Lower leg skin (tissue), 4 donors: Measurements from ENCODE around the gene MMEL1. TPM values are rescaled to one million over a fixed set of nuclear protein-coding genes. Genes with fewer than 3 reads are reported as not detected.

ENCODE experiments used
- DNase-seq, 2 donors: peaks; one replicate each; pipeline ENCODE4 v3.0.0-alpha.2; 2019; ENCODE audit warnings: low spot score in 2 of 2
- H3K4me3 ChIP-seq: fragments of 200-600 bp; sonication (generic); 2 replicates; pipeline ENCODE4 v1.5.1; 2017; ENCODE audit warnings: mild to moderate bottlenecking, low read depth; ENCODE audit not compliant: poor library complexity, severe bottlenecking
- POLR2A ChIP-seq, 2 donors: fragments of 450-650 bp; IDR thresholded peaks; one replicate each; pipeline ENCODE4 v1.6.1; 2016 to 2017; ENCODE audit warnings: antibody characterized with exemption in 2 of 2, mild to moderate bottlenecking in 1 of 2, moderate library complexity in 1 of 2
- WGBS, 2 donors: methylation state at CpG; one replicate each; pipeline ENCODE4 v1.1.5; 2018; 5-methylcytosine and 5-hydroxymethylcytosine counted together
- intact Hi-C: fragments of 100-400 bp; cut with DNase I; formaldehyde crosslinking; loops from one replicate; pipeline ENCODE4 v1.15.0; 2023; ENCODE audit warnings: low total_unique reads
- total RNA-seq, 4 donors: library from RNA; depleted of rRNA; stranded (reverse); fragments of >200 nt; gene quantifications; one replicate each; pipeline ENCODE4 v1.1.0, GENCODE V29; 2016
- TF ChIP-seq, protein P1 (sequence below), 3 donors: fragments of 450-650 bp; IDR thresholded peaks; one replicate each; pipeline ENCODE4 v1.5.1; 2016; ENCODE audit warnings: antibody characterized with exemption in 3 of 3, mild to moderate bottlenecking in 3 of 3, moderate library complexity in 2 of 3

Gene MMEL1
- total RNA-seq, 4 donors from 2014 or later, result 0.27 to 3.5 (median 1.6) TPM

GRCh38 chr1:2631136-2632050 is 1.4 kb downstream of the MMEL1 start:
- intact Hi-C loops, result no loop called here
- TF ChIP-seq, protein P1, sequence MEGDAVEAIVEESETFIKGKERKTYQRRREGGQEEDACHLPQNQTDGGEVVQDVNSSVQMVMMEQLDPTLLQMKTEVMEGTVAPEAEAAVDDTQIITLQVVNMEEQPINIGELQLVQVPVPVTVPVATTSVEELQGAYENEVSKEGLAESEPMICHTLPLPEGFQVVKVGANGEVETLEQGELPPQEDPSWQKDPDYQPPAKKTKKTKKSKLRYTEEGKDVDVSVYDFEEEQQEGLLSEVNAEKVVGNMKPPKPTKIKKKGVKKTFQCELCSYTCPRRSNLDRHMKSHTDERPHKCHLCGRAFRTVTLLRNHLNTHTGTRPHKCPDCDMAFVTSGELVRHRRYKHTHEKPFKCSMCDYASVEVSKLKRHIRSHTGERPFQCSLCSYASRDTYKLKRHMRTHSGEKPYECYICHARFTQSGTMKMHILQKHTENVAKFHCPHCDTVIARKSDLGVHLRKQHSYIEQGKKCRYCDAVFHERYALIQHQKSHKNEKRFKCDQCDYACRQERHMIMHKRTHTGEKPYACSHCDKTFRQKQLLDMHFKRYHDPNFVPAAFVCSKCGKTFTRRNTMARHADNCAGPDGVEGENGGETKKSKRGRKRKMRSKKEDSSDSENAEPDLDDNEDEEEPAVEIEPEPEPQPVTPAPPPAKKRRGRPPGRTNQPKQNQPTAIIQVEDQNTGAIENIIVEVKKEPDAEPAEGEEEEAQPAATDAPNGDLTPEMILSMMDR (IDR thresholded peaks at IDR 0.05), result no peak
- TF ChIP-seq POLR2A (IDR thresholded peaks at IDR 0.05), result no peak
- no peak for DNase-seq
- H3K4me3 ChIP-seq, result no peak overlapping the region
- WGBS, 2 donors, result 71 to 77% methylated on average over 24 of the region's 24 CpGs

DNA sequence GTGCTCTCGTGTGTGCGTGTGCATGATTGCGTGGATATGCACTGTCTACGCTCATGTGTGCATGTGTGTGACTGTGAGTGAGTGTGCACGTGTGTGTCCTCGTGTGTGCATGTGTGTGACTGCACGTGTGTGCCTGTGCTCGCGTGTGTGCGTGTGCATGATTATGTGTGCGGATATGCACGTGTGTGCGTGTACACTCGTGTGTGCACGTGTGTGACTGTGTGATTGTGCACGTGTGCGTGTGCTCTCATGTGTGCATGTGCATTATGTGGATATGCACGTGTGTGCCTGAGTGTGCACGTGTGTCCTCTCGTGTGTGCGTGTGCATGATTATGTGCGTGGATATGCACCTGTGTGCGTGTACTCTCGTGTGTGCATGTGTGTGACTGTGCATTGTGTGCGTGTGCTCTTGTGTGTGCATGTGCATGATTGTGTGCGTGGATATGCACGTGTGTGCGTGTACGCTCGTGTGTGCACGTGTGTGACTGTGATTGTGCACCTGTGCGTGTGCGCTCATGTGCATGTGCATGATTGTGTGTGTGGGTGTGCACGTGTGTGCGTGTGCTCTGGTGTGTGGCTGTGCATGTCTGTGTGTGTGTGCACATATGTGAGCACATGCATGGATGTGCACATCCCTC is 2.2 kb downstream of the MMEL1 start:
- no peak for TF ChIP-seq POLR2A (IDR thresholded peaks at IDR 0.05)
- TF ChIP-seq, protein P1 (IDR thresholded peaks at IDR 0.05), result no peak
- DNase-seq, result no peak
- WGBS, 2 donors, result 92% methylated on average over 34 to 35 of the region's 35 CpGs

DNA sequence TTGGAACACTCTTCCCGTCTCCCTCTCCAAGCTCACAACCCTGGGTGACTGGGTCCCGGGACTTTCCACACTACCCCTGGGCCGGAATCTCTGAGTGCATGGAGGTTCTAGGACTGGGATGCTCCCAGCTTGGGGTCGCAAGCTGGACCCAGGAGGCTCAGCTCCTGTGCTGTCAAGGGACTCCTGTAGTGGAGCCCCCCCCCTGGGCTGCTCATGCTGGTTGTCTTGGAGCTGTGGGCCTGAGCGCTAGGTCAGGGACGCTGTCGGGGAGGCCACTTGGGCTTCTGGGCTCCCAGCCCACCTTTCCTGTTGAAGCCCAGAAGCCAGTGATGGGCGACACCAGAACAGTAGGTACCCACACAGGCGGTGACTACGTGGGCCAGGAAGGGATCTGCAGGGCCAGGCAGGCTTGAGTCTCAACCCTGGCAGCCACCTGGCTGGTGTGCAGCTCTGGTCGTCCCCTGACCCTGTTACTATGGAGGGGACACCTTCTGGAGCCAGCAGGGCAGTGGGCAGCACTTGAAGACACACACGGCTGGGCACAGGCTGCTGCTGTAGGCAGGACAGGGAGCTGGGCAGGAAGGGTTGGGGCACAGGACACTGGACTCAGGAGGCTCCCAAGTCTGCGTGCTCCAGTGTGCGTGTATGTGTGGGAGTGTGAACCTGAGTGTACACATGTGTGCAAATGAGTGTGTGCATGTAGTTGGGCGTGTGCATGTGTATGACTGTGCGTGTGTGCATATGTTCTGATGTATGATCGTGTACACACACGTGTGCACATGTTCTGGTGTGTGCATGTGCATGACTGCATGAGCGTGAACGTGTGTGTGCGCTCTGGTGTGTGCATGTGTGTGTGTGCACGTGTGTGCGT is 3.0 kb downstream of the MMEL1 start:
- no peak for TF ChIP-seq POLR2A (IDR thresholded peaks at IDR 0.05)
- TF ChIP-seq, protein P1 (IDR thresholded peaks at IDR 0.05), result no peak
- no peak overlapping the region for H3K4me3 ChIP-seq
- WGBS, 2 donors, result 76 to 79% methylated on average over 23 of the region's 23 CpGs
- no peak for DNase-seq
- intact Hi-C loops, result no loop called here

More for the DNA sequence above, 2.2 kb downstream of the MMEL1 start:
- no peak overlapping the region for H3K4me3 ChIP-seq
- intact Hi-C loops, result no loop called here

DNA sequence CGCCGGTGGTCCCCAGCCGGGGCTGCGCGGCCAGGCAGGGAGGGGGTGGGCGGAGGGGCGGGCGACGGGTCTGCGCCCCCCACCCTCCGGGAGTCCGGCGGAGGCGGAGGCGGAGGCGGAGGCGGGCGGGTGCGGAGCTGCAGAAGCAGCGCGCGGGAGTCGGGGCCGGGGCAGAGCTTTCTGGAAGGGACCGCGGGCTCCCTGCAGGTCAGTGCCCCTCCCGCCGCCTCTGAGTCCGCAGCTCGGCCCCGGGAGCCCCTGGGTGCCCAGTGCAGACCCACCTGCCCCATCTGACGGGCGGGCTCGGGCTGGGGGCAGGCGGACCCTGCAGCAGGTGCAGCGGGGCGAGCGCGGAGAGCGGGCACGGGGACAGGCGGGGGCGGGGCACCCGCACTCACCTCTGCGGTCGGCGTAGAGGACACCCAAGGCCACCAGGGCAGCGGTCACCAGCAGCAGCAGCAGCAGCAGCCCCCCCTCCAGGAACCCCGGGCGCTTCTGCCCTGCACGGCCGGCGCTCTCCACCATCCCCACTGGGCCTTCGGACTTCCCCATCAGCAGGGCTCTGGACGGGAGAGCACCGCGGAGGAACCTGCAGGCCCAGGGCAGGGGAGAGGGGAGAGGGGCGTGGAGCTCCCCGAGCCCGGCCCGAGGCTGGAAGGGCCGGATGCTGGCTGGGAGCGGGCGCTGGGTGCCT is 3.7 kb downstream of the MMEL1 start:
- DNase-seq, result no peak
- intact Hi-C loops, result no loop called here
- no peak overlapping the region for H3K4me3 ChIP-seq
- WGBS, 2 donors, result 1 to 6% methylated on average over 13 to 46 of the region's 64 CpGs
- no peak for TF ChIP-seq POLR2A (IDR thresholded peaks at IDR 0.05)
- TF ChIP-seq, protein P1 (IDR thresholded peaks at IDR 0.05), result no peak
